Measurements from ENCODE around the gene SMYD4.

- TF ChIP-seq EZH2 (IDR thresholded peaks at IDR 0.05; ENCODE audit: borderline replicate concordance, insufficient read depth, low read depth, low read length, poor library complexity, severe bottlenecking) (no peak), CTCF (IDR thresholded peaks at IDR 0.05) (no peak)
Observed at GRCh38 chr17:1762233-1762900, 67.3 kb downstream of the SMYD4 start.

Data from B cell (primary cell).